CD4-positive, alpha-beta T cell treated with Interleukin-21 for 1 hour (primary cell): ENCODE data around the gene SLC6A13.
"Not testable (repeated sequence)": the region's sequence is repeated elsewhere in the genome, so short reads cannot be mapped to it uniquely, and the experiment has no call there.

Experiments used
- DNase-seq: peaks from one replicate; pipeline ENCODE4 v3.0.0-alpha.2; 2020

SLC6A13 gene

GRCh38 chr12:195156-195555, 67.5 kb downstream of the SLC6A13 start:
- no peak for DNase-seq

DNA sequence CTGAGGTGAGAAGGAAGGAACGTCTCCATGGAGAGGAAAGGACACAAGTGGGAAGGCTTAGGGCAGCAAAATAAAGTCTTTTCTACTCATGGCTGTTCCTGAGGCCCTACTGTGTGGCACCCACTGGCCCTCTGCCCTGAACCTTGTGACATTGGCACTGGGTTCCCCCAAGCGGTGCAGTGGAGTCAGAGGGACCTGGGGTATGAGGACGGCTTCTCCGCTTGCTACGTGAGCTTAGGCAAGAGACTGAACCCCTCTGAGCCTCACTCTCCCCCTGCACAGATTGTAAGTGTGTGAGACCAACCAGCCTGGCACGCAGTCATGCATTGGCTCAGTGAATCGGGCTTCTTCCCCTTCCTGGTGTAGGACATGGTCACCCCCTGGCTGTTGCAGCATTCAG, 68.4 kb downstream of the SLC6A13 start:
- no peak for DNase-seq

- no peak for DNase-seq
These were observed 69.4 kb downstream of the SLC6A13 start for GRCh38 chr12:193261-193660.

- DNase-seq, result no peak
These were observed 71.1 kb downstream of the SLC6A13 start for GRCh38 chr12:191541-191940.

DNA sequence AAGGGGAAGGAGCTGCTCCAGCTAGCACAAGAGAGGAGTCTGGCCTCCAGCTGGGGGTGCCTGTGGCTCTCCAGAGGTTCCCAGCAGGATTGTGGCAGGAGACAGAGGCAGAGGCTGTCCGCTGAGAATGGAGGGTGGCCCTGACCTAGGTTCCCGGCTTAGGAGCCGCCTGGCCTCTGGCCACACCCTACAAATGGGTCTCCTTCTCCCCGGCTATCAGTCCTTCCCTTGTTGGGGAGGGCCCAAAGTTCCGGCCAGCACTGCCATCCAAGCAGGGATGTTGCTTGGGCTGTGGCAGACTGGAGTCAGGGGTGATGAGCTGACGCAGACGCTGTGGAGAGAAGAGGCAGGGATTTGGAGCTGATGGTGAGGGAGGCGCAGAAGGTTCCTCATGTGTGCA, 71.8 kb downstream of the SLC6A13 start:
- no peak for DNase-seq

DNA sequence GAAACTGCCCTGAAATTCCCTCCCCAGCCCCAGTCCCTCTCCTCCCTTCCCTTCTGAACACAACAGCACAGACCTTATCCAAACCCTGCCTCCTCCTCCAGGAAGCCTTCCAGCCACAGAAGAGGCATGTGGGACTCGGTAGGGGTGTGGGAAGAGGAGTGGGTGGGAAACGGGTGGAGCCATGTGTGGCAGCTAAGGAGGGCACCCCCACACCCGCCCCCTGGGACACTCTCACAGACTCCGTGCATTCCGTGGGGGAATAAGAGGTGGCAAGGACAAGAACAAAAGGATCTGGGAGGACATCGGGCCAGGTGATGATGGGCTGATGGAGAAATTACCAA, 73.0 kb downstream of the SLC6A13 start:
- DNase-seq, result no peak

- peak; percentile 17 for DNase-seq
These were observed 73.6 kb downstream of the SLC6A13 start for GRCh38 chr12:188910-189621.

GRCh38 chr12:187986-188909, 74.4 kb downstream of the SLC6A13 start:
- not testable (repeated sequence) for DNase-seq

DNA sequence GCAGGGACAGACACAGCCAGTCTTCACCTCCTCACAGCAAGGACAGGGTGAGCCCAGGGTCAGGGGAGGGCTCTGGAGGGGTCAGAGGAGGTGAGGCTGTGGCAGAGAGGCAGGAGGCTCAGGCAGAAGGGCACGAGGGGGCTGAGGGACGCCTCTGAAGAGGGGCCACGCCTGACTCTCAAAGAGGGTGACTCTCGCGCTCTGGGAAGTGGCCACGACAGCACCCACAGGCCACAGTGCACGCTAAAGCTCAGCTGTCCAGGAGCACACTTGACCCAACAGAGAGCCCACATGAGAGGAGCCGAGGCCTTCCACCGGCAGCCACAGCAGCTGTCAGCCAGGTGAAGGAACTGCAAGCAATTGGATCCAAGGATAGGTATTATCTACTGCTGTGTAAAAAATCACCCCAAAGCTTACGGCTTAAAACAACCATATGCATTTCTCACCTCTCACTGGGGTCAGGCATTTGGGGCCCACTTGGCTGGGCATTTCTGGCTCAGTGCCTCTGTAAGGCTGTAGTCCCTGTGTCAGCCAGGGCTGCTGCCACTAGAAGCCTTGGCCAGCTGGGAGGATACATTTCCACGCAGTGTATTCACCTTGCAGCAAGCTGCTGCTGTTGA, 76.5 kb downstream of the SLC6A13 start:
- DNase-seq, result no peak

DNA sequence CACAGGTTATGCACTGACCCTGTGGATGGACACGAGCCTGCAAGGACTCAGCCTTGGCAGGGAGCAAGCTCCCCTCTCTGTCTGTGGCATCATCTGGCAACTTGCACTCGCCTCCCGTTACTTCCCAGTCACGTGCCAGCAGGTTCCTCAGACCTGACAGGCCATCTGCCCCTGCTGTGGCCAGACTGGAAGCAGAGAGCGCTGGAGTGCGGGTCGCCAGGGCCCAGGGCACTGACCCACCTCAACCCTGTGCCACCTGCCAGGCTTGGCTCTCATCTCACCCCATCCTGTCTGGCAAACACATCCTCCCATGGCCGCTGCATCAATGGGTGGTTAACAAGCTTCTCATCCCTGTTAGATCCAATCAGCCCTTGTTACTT, 77.1 kb downstream of the SLC6A13 start:
- DNase-seq, result no peak

DNA sequence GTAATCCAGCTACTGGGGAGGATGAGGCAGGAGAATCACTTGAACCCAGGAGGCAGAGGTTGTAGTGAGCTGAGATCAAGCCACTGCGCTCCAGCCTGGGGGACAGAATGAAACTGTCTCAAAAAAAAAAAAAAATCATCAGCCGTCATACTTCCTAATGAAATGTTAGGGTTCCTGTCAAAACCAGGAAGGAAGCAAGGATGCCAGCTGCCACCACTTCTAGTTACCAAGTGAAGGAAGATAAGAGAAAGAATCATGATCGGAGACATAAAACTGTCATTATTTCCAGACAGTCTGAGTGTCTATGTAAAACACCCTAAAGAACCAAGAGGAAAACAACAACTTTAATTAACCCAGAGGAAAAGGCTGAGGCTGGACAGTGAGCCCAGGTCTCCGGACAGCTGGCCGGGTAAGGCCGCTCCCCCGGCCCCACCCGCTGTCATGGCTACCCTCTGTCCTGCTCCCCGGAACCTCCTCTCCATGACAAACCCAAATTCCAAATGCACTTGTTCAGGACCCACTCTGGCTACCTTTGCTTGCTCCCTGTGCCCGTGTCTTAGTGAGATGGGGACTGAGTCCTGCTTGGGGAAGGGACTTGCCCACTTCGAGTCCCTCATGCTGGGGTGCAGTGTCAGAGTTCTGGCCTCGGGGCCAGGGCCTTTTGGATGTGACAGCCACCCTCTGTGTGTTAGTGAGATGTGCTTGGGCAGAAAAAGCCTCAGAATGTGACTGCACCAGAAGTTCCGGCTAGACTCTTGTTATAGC, 77.6 kb downstream of the SLC6A13 start:
- DNase-seq, result no peak

DNA sequence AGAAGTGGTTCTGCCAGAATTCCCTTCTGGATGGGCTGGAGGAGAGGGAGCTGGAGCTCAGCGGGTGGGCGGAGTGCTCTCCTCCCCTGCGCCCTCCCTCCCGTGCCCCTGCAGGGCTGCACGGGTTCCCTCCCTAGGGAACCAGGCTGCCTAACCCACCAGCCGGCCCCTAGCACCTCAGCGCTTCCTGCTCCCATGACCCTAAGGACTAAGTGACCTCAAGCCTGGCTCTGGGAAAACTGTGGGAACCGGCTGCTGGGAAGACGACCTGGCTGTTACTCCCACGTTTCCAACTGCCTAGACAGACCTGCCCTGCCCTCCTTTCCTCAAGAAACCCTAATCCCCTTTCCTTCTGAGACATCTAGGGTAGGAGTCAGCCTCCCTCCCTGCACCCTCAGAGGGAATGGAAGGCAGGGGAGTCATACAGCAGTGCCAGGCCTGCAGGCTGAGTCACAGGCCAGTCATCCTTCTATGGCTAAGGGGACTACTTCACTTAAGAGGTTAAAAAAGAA, 80.2 kb downstream of the SLC6A13 start:
- DNase-seq, result no peak

DNA sequence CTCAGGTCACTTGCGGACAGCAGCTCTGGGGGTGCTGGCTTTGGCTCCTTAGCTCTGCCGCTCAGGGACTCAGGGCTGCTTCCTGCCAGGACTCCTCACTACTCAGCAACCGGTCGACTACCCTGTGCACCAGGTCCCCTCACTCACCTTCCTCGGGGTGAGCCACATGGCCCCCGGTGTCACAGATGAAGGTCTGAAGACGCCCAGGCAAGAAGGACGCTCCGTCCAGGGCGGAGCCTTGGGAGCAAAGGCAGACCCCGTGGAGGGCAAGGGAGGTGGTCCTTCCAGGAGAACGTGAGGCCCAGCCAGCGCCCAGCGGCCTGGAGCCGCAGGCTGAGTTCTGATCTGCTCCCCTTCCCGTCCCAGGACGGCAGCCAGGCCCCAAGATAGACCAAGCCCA, 80.7 kb downstream of the SLC6A13 start:
- DNase-seq, result no peak

DNA sequence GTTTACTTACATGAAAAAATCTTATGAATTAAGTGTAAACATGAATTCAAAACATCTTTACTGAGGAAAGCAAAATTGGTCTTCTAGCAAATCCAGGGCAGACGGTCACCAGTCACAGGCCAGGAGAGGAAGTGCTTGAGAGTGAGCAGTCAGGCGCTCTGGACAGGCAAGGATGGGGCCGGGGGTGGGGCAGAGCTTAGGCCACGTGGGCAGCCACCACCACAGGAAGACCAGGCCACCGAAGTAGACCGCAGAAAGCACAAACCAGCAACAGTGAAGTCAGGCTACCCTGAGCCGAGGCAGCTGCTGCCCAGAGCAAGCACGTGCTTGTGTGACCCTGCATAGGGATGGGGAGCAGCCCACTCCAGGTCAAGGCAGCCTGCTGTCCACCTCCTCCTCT, 82.2 kb downstream of the SLC6A13 start:
- peak; percentile 7 for DNase-seq

DNA sequence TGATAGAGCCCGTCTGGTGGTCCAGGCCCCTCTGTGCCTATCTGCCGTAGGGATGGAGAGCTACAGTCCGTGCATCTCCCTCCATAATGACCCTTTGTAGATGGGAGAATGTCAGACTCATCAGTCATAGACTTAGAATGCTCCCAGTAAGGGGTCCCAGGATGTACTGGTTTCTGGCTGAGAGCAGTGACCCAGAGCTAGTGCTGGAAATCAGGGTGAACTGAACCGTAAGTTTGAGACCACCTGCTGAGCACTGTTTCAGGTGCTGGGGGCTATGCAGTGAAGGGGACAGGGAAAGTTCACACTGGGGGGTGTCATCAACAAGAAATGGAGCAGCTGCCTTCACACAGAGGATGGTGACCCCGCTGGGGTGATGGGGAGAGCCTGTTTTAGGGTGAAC, 82.8 kb downstream of the SLC6A13 start:
- no peak for DNase-seq

DNA sequence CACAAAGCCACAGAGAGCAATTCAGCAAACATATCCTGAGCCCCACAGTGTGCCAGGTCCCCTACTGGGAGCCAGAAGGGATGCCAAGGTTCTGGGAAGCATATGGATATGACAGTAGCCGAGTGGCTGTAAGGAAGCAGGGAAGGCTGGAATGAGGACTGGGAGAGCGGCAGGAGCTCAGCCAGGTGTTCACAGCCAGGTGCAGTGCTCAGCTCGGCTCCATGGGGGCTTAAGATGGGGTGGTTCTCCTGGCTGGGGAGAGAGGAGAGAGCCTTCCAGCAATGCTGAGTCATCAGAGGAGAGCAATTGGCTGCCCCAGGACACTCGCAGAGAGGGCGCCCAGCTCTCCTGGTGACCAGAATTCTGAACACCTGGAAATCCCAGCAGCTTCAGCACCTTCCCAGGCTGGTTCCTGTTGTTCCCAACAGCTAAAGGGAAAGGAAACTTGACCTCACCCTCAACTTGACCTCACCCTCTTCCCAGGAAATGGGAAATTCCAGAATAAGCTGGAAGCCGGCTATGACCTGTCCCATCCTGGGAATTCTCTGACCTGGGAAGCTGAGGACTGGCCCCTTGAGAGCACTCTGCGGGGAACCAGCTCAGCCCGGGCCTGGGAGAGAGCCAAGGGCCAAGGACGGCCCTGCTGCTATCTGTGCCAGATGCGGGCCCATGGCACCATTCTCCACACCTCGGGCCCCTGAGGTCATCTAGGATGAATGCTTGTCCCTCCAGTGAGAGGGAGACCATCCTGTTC, 83.3 kb downstream of the SLC6A13 start:
- DNase-seq, result no peak

GRCh38 chr12:178829-179109, 83.9 kb downstream of the SLC6A13 start:
- DNase-seq, result no peak

DNA sequence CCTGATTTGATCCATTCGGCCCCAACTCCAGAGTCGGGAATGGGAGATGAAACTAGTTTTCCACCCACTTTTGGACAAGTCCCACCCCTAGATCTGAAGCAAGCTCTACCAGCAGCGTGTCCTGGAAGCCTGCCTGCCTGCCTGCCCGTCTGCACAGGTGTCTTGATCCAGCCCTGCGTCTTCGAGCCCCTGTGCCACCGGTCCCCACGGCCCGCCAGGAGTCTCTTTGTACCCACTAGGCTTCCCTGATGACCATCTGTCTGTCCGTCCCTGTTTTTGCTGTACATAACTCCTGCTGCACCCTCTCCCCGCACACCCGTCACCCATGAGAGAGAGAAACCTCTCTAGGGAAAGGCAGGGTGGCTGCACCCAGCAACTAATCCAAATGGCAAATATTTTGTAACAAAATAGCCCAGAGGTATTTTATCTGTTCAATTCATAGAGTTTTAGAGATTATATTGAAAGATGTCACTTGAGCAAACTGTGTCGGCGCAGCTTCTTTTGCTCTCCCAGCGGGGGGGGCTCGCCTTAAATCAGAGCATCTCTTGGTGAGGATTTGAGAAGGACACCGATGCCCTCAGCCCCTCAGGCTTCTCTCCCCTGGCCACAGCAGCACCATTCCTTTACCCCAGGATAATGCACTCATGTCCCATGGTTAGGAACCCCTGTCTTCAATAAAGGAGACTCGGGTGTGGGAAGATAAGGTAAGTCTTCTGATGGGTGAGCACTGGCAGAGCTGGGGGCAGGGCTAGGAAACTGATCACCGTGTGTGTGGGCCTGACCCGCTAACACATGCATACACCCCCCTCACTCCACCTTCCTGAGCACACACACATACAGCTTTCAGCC, 84.4 kb downstream of the SLC6A13 start:
- no peak for DNase-seq

DNA sequence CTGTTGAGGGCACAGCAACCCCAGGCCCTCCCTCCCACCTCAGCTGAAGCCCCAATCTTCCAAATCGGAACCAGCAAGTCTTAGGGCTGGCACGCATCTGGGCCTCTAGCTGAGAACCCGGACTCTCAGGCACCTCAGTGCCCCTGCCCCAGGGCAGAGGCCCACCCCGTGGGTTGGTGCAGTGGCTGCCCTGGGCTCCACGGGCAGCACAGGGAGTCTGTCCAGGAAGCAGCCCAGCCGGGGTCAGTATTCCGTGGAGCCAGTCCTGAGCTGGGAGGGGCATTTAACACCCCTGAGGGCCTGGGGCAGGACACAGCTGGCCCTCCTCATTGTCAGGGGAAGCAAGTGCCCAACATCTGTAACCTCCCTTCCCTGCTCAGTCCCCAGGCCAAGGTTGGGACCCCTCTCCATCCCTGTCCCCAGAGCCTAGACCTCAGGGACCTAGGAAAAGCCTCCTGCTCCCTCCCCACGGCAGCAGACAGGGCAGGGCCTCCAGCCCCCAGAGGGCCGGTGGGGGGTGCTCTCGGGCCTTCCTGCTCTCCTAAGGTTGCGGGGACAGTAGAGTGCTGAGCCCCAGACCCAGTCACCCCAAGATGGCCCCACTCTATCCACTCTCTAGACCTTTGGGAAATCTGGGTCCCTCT, 85.2 kb downstream of the SLC6A13 start:
- no peak for DNase-seq

DNA sequence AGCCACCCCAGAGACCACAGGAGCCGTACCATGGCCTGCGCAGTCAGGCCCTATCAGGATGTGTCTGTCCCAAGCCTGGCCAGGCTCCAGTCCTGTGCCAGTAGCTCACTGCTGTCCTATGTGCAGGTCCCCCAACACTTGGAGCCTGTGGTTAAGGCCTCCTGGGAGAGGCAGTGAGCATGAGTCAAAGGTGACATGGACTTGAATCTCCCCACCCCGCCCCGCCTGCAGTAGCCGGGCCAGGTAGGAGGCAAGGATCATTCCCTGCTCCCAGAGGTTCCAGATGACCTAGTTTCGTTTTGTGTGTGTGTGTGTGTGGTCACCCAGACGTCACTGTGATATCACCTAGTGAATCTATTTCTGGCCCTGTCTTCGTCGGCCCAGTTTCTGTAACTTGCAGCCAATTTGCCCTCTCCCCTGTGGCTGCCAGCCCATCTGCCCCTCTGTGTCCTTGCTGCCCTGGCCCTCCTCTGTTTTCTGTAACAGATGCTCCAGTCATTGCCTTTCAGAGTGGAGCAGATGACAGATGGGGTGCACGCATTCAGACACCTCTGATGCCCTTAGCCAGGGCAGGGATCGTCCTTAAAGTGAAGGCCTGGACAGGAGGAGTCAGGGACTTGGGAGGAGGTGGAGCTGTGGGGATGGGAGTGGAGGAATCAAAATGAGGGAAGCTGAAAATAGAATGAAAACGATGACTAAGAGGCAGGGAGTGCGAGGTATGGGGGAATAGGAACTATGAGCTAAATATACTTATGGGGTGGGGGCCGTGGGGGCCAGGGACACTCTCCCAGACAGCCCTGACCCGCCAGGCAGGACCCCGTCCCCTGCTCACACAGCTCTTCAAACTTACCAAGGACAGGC, 86.1 kb downstream of the SLC6A13 start:
- DNase-seq, result no peak
